NCI-H748 treated with DMSO at 0.1 percent for 48 hours (cell line): ENCODE results near the gene TOX3.

Experiments used
- DNase-seq: peaks from one replicate; lab custom pipeline; 2025; lab: John Stamatoyannopoulos, UW

Gene TOX3

DNA sequence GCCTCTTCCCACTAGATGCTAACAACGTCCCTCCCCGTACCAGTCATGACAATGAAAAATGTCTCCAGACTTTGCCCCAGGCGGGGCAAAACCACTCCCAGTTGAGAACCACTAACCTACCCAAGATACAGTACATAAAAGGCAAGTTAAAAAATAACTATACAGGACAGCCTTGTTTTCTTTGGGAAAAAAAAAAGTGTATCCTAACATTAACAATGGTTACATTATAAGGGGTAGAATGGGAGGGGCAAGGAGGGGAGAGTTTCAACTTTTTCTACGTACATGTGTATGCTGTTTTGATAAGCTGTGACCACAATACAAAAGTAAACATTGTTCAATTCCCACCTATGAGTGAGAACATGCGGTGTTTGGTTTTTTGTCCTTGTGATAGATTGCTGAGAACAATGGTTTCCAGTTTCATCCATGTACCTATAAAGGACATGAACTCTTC, 94.9 kb downstream of the TOX3 start:
- no peak for DNase-seq

DNA sequence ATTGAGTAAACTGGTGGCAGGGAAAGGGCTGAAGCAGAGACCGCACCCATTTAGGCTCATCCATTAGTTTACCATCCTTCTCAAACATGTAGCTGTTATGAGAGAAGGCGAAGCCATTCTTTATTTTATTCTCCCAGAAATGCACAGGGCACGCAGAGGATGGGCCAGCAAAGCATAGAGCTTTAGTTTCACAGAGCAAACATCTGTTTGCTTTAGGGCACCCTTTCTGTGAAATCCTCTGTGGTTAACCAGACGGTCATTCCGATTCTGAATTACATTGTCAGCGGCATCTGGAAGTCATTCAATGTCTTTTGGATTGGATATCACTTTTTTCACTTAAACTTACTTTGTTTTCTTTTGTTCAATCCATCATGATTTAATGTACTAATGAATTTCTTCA, 96.0 kb downstream of the TOX3 start:
- DNase-seq, result no peak

DNA sequence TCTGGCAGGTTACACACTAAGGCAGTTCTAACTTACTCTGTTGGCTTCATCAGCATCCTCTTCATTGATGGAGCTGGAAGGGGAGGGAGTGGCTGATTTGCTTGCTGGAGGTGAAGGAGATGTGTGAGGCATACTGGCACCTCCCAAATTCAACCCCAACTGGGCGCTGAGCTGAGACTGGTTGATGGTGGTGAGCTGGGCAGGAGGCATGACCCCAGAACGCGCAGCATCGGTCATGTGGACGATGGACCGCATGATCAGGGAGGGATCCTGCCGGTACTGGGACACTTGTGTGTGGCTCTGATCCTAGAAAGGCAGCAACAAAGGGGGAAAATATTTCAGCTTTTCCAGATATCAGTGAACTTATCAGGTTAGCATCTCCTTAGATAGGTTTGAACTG, 96.7 kb downstream of the TOX3 start:
- DNase-seq, result no peak

DNA sequence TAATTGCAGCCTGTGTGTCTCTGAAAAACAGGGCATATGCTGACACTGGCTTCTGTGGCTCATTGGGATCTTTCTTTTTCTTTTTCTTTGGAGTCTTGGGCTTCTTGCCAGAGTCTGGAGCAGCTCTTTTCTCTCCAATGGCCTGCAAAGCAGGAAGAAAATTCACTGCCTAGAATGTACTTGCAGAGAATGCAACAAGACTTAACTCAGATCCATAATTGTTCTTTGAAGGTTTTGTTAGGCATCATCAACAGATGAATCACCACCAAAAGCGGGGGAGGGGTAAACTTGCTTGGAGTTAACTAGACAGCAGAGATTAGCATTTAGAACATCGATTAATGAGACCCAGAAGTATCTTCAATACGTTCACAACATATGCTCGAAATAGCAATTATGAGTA, 100.9 kb downstream of the TOX3 start:
- DNase-seq, result no peak

GRCh38 chr16:52441886-52442285, 105.1 kb downstream of the TOX3 start:
- DNase-seq, result no peak

- DNase-seq, result no peak
Measured at GRCh38 chr16:52440248-52440647, 106.7 kb downstream of the TOX3 start.

- no peak for DNase-seq
Measured at GRCh38 chr16:52439750-52440149, 107.2 kb downstream of the TOX3 start.

DNA sequence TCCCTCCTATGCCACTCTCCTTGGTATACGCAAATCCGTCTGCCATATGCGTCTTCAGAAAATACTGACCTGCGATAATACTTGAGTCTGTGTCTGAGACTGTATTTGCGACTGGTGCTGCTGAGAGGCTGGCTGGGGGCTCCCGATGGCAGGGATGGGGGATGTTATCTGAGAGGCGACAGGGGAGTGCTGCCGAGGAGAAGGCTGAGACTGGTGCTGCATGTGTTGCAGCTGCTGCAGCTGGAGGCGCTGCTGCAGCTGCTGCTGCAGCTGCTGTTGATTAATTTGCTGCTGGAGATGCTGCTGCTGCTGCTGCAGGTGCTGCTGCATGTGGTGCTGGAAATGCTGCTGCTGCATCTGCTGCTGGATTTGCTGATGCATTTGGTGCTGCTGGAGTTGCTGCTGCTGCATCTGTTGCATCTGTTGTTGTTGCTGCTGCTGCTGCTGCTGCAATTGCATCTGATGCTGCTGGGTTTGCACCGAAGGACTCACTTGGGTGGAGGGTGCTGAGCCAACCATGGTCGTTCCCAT, 107.7 kb downstream of the TOX3 start:
- no peak for DNase-seq

DNA sequence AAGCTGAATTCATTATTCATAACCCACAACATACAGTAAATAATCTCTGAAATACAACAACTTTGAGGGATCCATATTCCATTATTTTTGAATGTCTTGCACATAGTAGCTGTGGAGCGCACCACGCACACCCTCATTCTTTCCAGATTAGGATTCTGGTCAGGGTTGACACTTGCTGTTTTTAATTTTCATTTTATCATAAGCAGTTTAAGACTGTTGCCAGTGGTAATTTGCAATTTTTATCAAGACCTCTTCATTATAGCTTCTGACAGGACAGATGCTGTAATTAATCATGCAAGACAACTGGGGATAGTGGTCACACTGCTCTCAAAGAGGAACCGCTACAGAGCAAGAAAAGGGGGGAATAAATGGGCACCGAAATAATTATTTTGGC, 109.7 kb downstream of the TOX3 start:
- DNase-seq, result no peak

DNA sequence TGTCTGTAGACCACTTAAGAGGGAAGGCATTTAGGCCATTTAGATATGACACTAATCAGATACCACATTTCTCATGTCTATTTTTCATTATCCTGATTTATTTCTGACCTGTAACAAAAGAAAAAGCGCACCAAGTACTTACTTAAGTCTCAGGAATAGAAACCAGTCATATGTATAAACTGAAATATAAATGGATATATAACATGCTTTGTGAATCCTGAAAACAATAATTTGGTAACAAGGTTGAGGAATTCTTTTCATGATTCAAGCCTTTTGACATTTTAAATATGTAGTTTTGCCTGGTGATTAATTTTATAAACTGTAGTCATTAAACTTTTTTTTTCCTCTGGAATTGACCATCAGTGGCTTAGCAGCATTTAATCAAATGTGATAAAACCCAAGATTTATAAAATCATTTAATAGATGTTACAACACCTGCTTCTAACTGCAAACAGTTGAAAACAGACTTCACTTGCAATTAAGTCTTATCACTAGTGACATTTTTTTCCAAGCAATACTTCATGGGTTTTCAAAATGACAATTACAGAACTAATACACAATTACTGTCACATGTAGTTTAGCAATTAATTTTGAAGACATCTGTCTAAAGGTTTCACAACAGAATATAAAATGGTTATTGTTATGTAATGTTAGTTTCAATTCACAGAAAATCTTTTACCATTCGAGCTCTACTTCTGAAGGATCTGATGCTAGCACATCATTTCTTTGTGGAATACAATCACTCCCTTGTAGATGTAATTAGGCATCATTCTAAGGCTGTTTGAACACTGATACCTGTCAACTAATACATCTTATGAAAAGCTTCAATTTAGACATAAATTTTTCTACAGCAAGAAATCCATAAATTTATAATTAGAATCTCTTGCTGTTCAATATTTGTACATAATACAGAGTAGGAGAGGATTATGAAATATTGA, 110.3 kb downstream of the TOX3 start:
- no peak for DNase-seq

DNA sequence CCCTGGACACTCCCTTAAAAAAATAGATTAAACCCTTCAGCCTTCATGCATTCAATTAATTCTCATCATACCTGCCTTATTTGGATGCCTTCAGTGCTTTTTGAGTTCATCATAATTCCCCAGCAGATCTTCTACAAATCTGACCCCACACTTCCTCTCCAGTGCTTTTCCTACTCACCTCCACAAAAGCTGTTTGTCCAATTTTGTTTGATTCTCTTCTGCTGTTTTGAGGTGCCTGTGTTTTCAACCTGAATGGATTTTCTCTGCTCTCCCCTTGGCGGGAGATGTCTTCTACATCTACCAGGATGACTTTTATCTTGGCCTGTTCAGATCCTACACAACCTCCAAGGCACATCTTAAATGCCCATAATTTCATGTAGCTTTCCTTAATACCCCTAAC, 112.7 kb downstream of the TOX3 start:
- no peak for DNase-seq

- DNase-seq, result no peak
Measured at GRCh38 chr16:52433643-52434042, 113.3 kb downstream of the TOX3 start.

- no peak for DNase-seq
Measured at GRCh38 chr16:52424591-52424990, 122.4 kb downstream of the TOX3 start.

DNA sequence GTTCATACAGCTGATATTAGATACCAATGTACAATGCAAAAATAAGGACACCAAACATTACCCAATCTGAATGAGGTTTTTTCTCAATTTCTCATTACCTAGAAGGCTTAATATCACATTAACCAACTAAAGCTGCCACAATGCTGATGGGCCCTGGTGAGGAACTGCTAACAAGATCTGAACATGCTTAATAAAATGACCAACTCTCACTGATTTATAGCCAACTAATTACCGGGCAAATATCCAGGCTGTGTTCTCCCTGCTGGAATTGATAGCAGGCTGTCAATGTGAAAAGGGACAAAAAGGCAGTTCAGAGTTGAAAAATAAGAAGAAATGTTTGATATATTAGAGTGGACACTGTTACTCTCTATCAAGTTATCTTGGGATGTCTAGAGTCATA, 124.6 kb downstream of the TOX3 start:
- DNase-seq, result no peak

GRCh38 chr16:52418201-52418600, 128.7 kb downstream of the TOX3 start:
- DNase-seq, result no peak

DNA sequence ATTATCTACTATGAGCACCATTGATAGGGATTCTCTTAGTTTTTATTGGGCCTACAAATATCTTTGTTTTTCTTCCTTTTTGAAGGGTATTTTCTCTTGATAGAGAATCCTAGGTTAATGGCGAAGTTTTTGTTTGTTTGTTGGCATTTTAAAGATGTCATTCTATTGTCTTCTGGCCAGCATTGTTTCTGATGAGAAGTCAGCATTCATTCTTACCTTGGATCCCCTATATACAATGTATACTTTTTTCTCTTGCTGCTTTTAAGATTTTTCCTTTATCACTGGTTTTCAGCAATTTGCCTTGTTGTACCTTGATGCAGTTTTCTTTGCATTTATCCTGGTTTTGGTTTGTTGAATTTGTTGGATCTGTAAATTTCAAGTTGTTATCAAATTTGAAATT, 130.1 kb downstream of the TOX3 start:
- DNase-seq, result no peak

- DNase-seq, result no peak
Measured at GRCh38 chr16:52411011-52411410, 135.9 kb downstream of the TOX3 start.

- no peak for DNase-seq
Measured at GRCh38 chr16:52408191-52408845, 138.6 kb downstream of the TOX3 start.

- no peak for DNase-seq
Measured at GRCh38 chr16:52407778-52408177, 139.2 kb downstream of the TOX3 start.

GRCh38 chr16:52405441-52405840, 141.5 kb downstream of the TOX3 start:
- no peak for DNase-seq

DNA sequence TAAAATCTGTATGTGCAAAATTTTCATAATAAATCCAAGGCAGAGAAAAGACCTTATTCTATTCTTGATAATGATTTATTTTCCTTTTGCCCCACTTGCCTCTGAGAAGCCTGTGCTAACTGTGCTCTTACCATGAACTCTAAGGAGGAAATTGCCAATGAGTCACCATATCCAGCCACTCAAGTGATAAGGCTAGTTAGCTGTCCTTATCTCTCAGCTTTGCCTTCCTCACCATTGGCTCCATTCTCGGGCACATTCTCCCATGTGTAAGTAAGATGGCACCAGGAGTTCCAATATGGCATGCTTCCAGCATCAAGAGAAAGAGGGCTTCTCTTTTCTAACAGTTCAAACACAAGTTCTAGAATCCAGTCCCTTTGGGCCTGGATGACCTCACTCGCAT, 142.4 kb downstream of the TOX3 start:
- DNase-seq, result no peak

DNA sequence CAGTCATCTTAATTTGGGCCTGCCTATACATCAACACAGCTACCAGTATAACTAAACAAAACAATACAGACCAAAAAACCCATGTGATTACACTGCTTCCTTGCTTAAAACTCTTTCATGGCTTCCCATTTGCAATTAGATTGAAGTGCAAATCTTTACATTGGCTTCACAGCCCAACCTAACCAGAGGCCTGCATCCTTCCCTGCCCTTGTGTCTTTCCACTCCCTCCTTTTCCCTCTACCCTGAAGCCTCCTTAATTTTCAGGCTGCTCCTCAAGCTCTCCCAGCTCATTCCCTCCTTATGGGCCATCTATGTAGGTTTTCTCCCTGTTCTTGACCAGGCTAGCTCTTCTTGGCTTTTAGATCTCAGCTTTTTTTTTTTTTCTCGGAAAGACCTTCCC, 147.8 kb downstream of the TOX3 start:
- DNase-seq, result no peak

DNA sequence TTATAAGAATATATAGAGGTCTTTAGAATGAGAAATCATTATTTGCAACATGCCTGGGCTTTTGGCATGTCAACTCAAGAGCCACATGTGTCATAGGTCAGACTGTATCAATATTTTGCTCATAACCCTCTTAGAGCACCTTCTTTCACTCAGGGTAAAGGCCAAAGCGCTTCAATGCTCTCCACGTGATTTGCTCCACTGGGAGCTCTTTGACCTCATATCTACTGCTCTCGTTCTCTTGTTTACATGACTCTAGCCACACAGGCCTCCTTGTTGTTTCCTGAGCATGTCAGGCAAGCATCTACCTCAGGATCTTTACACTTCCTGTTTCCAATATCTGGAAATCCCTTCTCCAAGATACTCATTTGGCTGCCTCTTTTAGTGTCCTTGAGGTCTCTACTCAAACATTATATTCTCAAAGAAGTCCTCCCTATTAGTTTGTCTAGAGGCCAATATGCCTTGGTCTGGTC, 148.4 kb downstream of the TOX3 start:
- DNase-seq, result no peak
